GM21423 (cell line): ENCODE measurements around the gene KRT36.

ENCODE experiments used
- ATAC-seq: cut with Tn5 transposase; IDR thresholded peaks from one replicate; pipeline ENCODE4 v1.9.1; 2021; ENCODE audit warnings: mild to moderate bottlenecking, moderate library complexity; ENCODE audit not compliant: unreplicated experiment

The KRT36 gene

GRCh38 chr17:41489531-41489930 is at the start of gene KRT36:
TSS of gene KRT36 (minus strand) at chr17:41489910. CDS start at chr17:41489864, 46 bp downstream.
- no peak for ATAC-seq

- no peak for ATAC-seq
These were observed 49.4 kb upstream of the KRT36 start for GRCh38 chr17:41539071-41539492.

GRCh38 chr17:41538565-41538991 is 48.9 kb upstream of the KRT36 start:
- ATAC-seq = no peak

GRCh38 chr17:41537990-41538389 is 48.3 kb upstream of the KRT36 start:
- ATAC-seq = no peak

GRCh38 chr17:41537614-41537954 is 47.9 kb upstream of the KRT36 start:
- ATAC-seq = no peak

GRCh38 chr17:41536741-41537613 is 47.3 kb upstream of the KRT36 start:
- no peak for ATAC-seq

DNA sequence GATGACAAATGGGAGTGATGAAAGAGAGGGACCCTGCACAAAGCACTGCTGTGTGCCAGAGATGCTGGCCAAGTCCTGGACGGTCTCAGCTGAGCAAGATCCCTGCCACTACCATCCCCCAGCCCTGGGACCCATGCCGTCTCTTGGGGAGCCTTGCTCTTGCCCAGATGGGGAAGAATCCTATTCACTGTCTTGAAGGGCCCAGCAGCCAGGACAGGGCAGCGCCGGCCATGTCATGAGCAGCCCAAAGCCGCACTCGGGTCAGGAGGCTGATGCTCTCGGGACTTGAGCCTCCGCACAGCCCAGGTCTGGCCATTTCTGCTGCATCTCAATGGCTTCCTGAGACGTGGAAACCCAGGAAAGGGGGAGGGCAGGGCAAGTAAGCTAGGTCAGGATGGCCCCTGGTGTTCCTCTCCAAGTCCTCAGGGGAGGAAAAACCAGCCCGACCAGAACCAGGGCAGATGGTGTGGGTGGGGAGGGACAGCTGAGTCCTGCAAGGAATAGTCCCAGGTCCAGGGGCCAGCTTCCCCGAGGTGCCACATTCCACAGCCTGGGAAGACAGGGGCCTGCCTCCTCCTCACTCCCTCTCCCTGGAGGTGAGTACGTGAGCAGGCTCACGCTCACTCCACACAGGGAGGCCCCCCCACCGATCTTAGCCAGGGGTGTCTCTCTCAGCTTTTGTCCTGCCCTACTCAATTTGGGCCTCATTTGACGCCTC is 46.2 kb upstream of the KRT36 start:
- ATAC-seq = no peak

GRCh38 chr17:41534899-41535546 is 45.3 kb upstream of the KRT36 start:
- no peak for ATAC-seq

DNA sequence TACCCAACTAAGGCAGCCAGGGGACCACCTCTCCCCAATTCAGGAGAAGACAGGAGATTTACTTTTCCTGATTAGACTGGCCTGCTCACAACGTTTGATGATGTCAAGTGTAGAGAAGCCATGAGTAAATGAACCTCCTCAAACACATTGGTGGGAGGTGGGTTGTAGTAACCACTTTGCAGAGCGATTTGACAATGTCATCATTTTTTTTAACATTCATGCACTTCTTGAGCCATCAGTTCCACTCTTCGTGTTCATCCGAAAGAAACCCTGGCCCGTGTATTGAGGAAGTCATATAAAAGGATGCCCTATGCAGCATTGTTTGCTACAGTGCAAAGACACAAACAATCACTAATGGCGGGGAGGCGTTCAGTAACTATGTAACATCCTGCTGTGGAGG is 43.9 kb upstream of the KRT36 start:
- no peak for ATAC-seq

DNA sequence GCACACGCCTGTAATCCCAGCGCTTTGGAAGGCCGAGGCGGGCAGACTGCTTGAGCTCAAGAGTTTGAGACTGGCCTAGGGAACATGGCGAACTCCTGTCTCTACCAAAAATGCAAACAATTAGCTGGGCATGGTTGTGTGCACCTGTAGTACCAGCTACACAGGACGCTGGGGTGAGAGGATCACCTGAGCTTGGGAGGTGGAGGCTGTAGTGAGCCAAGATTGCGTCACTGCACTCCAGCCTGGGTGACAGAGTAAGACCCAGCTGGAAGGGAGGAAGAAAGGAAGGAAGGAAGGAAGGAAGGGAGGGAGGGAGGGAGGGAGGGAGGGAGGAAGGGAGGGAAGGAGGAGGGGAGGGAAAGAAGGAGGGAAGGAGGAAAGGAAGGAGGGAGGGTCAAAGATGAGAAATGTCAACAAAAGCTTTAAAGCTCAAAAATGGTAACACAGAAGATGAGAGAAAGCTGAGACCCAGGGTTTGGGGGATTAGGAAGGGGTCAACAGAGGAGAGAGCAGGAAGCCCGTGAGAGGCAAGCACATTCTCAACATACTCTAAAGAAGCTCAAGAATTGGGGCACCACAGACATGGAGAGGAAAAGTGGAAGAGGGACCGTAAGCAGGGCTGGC is 43.3 kb upstream of the KRT36 start:
- ATAC-seq = no peak

- ATAC-seq = no peak
These were observed 42.3 kb upstream of the KRT36 start for GRCh38 chr17:41531993-41532392.

GRCh38 chr17:41530062-41531048 is 40.6 kb upstream of the KRT36 start:
- no peak for ATAC-seq

- ATAC-seq = no peak
These were observed 39.8 kb upstream of the KRT36 start for GRCh38 chr17:41529491-41529915.

GRCh38 chr17:41528959-41529353 is 39.2 kb upstream of the KRT36 start:
- ATAC-seq = no peak

- ATAC-seq = no peak
These were observed 37.6 kb upstream of the KRT36 start for GRCh38 chr17:41527063-41528023.

GRCh38 chr17:41524261-41524660 is 34.6 kb upstream of the KRT36 start:
- no peak for ATAC-seq

- ATAC-seq = no peak
These were observed 34.1 kb upstream of the KRT36 start for GRCh38 chr17:41523787-41524186.

- ATAC-seq = no peak
These were observed 33.5 kb upstream of the KRT36 start for GRCh38 chr17:41523225-41523593.
